Measurements from ENCODE around the gene BRCA1. TPM values are rescaled to one million over a fixed set of nuclear protein-coding genes. Genes with fewer than 3 reads are reported as not detected.

BRCA1 gene
- total RNA-seq, 1 experiment from 2014 or later, result 50.8 TPM

DNA sequence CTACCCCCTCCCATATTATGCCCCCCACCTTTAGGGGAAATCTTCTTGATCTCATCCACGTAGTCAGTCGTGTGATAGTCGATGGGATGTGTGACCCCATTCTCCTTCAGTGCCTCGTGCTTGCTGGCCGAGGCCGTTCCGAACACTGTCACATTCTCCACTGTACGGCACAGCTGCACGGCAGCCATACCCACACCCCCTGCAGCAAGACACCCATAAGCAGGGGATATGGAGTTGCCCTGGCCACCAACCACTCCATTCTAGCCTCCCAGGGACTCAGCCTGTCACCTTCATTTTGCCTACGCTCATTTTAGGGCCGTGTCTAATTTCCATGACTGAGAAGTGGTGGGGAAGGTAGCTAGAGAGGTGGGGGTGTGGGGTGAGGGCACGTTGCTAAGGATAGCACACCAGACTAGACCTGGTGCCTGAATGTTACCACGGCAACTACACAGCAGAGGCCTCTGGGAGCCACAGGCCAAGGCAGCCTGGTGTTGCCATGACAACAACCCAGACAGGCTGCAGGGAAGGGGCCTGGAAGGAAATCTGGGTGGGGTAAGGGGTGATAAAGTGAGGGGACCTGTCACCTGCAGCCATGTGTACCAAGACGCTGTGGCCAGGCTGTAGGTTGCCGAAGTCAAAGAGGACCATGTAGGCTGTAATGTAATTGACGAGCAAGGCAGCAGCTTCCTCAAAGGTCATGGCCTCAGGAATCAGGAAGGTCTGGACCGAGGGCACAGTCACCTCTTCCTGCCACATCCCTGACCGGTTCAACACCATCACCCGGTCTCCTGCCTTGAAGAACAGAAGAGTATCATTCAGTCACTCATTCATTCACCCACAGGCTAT lies 106.9 kb downstream of the BRCA1 start:
- TF ChIP-seq, protein P1, sequence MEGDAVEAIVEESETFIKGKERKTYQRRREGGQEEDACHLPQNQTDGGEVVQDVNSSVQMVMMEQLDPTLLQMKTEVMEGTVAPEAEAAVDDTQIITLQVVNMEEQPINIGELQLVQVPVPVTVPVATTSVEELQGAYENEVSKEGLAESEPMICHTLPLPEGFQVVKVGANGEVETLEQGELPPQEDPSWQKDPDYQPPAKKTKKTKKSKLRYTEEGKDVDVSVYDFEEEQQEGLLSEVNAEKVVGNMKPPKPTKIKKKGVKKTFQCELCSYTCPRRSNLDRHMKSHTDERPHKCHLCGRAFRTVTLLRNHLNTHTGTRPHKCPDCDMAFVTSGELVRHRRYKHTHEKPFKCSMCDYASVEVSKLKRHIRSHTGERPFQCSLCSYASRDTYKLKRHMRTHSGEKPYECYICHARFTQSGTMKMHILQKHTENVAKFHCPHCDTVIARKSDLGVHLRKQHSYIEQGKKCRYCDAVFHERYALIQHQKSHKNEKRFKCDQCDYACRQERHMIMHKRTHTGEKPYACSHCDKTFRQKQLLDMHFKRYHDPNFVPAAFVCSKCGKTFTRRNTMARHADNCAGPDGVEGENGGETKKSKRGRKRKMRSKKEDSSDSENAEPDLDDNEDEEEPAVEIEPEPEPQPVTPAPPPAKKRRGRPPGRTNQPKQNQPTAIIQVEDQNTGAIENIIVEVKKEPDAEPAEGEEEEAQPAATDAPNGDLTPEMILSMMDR (IDR thresholded peaks at IDR 0.05; ENCODE audit: insufficient read depth in 1 of 2, low read depth in 1 of 2, low read length in 1 of 2, severe bottlenecking in 1 of 2, unreplicated experiment in 1 of 2), result no peak
- no peaks in the 10 kb centered on the region for H3K27me3 Mint-ChIP-seq (ENCODE audit: insufficient read depth, unreplicated experiment)
- no peaks in the 10 kb centered on the region for H3K9me3 Mint-ChIP-seq (ENCODE audit: unreplicated experiment)
- peaks cover 9% of the 10 kb centered on the region; the same call in 1 of the 2 replicates for H3K4me1 ChIP-seq
- ChIA-PET CTCF (no interaction called here), POLR2A (interaction anchor here (1.0 kb wide), 1 partner anchor 20 kb away, joined by 6 read pairs; the partner anchor contains the start of gene RPL27)
- BruUV-seq (replicated peaks), result no TSS peak
- no peaks in the 10 kb centered on the region for H3K27me3 ChIP-seq (replicated peaks; ENCODE audit: control insufficient read depth, insufficient read depth, low read length)
- H3K27ac Mint-ChIP-seq (ENCODE audit: unreplicated experiment), result no peak overlapping the region
- H3K36me3 ChIP-seq (ENCODE audit: control insufficient read depth, insufficient read depth, low read length), result no peaks in the 10 kb centered on the region; the same call in none of the 2 replicates
- no peak for DNase-seq
- H3K9me3 ChIP-seq, result no peaks in the 10 kb centered on the region
- H3K4me3 Mint-ChIP-seq (ENCODE audit: unreplicated experiment), result no peak overlapping the region
- H3K4me3 ChIP-seq (ENCODE audit: low read depth, low read length), result no peak overlapping the region
- H3K36me3 Mint-ChIP-seq (ENCODE audit: insufficient read depth, unreplicated experiment), result peaks cover 32% of the 10 kb centered on the region
- peaks cover 8% of the 10 kb centered on the region for H3K4me1 Mint-ChIP-seq (ENCODE audit: low read depth, unreplicated experiment)
- intact Hi-C loops (cut with micrococcal nuclease; ENCODE audit: unreplicated experiment), result no loop called here

DNA sequence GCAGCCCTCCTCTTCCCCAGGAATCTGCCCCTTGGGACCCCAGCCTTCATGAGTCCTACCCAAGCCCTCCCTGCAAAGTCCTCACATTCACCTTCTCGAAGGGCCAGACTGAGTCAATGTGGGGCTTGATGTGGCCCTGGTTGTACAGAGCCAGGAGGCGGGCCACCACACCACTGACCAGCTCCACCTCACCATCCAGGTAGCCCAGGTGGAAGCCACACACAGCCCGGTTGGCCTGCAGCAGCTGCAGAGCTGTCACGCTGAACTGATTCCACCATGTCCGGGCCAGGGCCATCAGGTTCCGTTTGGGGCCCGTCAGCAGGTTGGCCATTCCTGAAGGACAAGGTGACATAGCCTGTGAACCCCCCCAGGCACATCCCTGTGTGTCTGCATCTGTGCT lies 108.9 kb downstream of the BRCA1 start:
- no TSS peak for BruUV-seq (replicated peaks)

DNA sequence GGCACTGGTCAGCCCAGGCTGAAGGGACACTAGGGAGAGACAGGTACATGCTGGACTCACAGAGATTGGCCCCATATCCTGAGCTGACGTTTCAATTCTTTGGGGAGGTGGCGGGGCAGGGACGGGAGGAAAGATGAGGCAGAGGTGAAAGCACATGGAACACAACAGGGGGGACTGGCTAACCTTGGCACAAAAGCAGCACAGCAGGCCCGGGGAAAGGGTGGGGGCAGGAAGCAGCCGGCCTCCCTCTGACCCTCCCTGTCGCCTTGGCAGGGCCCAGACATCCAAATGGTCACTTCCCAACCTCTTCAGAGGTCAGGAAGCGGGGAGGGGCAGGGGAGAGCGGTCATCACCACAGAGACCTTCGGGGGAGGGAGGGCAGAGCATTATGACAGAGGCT lies 109.6 kb downstream of the BRCA1 start:
- Histone ChIP-seq H3K27me3 (replicated peaks; ENCODE audit: control insufficient read depth, insufficient read depth, low read length) (no peaks in the 10 kb centered on the region), H3K9me3 (no peaks in the 10 kb centered on the region), H3K4me1 (peaks cover 13% of the 10 kb centered on the region), H3K4me3 (ENCODE audit: low read depth, low read length) (no peak overlapping the region), H3K36me3 (ENCODE audit: control insufficient read depth, insufficient read depth, low read length) (no peaks in the 10 kb centered on the region; the same call in none of the 2 replicates)
- Mint-ChIP-seq H3K27me3 (ENCODE audit: insufficient read depth, unreplicated experiment) (no peaks in the 10 kb centered on the region), H3K9me3 (ENCODE audit: unreplicated experiment) (no peaks in the 10 kb centered on the region), H3K27ac (ENCODE audit: unreplicated experiment) (peak overlapping the region; percentile 13), H3K36me3 (ENCODE audit: insufficient read depth, unreplicated experiment) (peaks cover 21% of the 10 kb centered on the region), H3K4me3 (ENCODE audit: unreplicated experiment) (no peak overlapping the region), H3K4me1 (ENCODE audit: low read depth, unreplicated experiment) (peaks cover 17% of the 10 kb centered on the region)
- ChIA-PET POLR2A (no interaction called here), CTCF (no interaction called here)
- no peak for DNase-seq
- intact Hi-C loops (cut with micrococcal nuclease; ENCODE audit: unreplicated experiment), result no loop called here
- no TSS peak for BruUV-seq (replicated peaks)
- TF ChIP-seq, protein P1 (IDR thresholded peaks at IDR 0.05; ENCODE audit: insufficient read depth in 1 of 2, low read depth in 1 of 2, low read length in 1 of 2, severe bottlenecking in 1 of 2, unreplicated experiment in 1 of 2), result no peak

More for the DNA sequence above, 108.9 kb downstream of the BRCA1 start:
- Mint-ChIP-seq H3K27me3 (ENCODE audit: insufficient read depth, unreplicated experiment) (no peaks in the 10 kb centered on the region), H3K9me3 (ENCODE audit: unreplicated experiment) (no peaks in the 10 kb centered on the region), H3K27ac (ENCODE audit: unreplicated experiment) (no peak overlapping the region), H3K4me3 (ENCODE audit: unreplicated experiment) (no peak overlapping the region), H3K4me1 (ENCODE audit: low read depth, unreplicated experiment) (peaks cover 14% of the 10 kb centered on the region), H3K36me3 (ENCODE audit: insufficient read depth, unreplicated experiment) (peaks cover 28% of the 10 kb centered on the region)
- H3K27me3 ChIP-seq (replicated peaks; ENCODE audit: control insufficient read depth, insufficient read depth, low read length), result no peaks in the 10 kb centered on the region
- intact Hi-C loops (cut with micrococcal nuclease; ENCODE audit: unreplicated experiment), result no loop called here
- POLR2A ChIA-PET, result interaction anchor here (0.6 kb wide), 1 partner anchor 111 kb away, joined by 5 read pairs; no protein-coding TSS in a partner anchor
- H3K4me1 ChIP-seq, result peaks cover 11% of the 10 kb centered on the region
- no peak for DNase-seq
- no peak overlapping the region for H3K4me3 ChIP-seq (ENCODE audit: low read depth, low read length)
- TF ChIP-seq, protein P1 (IDR thresholded peaks at IDR 0.05; ENCODE audit: insufficient read depth in 1 of 2, low read depth in 1 of 2, low read length in 1 of 2, severe bottlenecking in 1 of 2, unreplicated experiment in 1 of 2), result no peak
- no peaks in the 10 kb centered on the region for H3K9me3 ChIP-seq
- CTCF ChIA-PET, result no interaction called here
- no peaks in the 10 kb centered on the region; the same call in none of the 2 replicates for H3K36me3 ChIP-seq (ENCODE audit: control insufficient read depth, insufficient read depth, low read length)

All from Caco-2 (cell line).